C4-2B (cell line): ENCODE measurements around the gene MRPL33.

Experiments
- CTCF ChIP-seq: fragments of 450-650 bp; conservative IDR thresholded peaks from 2 replicates; pipeline ENCODE4 v1.5.1; 2017; ENCODE audit warnings: mild to moderate bottlenecking
- ZFX ChIP-seq: fragments of 450-650 bp; IDR thresholded peaks from 2 replicates; pipeline ENCODE4 v1.6.1; 2017

GRCh38 chr2:27751377-27751776, 20.1 kb upstream of the MRPL33 start:
- no peak for TF ChIP-seq CTCF
- TF ChIP-seq ZFX: no peak
